ENCODE results near the gene CADM1. TPM values are rescaled to one million over a fixed set of nuclear protein-coding genes. Genes with fewer than 3 reads are reported as not detected.

The CADM1 gene
- total and polyA plus RNA-seq, 2 donors (not counting 3 experiments of a cell fraction or from before 2014, with no cell fraction given), result 0.52 to 2.6 TPM

DNA sequence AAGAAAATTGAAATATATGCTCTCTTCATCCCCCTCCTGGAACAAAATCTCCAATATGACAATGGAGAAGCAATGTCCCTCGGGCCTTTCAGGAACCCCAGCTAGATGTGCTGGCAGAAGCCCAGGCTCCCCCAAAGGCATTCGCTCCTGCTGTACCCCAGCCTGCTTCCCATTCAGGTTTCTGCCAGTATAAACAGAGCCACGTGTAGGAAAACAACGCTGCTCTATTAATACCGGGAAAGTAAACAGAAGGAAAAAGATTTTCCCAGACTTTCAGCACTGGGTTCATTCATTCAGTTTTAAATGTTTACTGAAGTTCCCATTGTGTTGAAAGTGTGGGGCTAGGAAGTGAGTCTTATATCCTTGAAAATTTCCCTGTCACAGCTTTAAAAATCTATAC is 147.1 kb downstream of the CADM1 start:
- ChIA-PET CTCF (interaction anchor here (1.2 kb wide), 1 partner anchor 22 kb away, joined by 4 read pairs; no protein-coding TSS in a partner anchor), POLR2A (no interaction called here)
- no peaks in the 10 kb centered on the region for H3K27me3 ChIP-seq (ENCODE audit: control insufficient read depth in 2 of 2, insufficient read depth in 2 of 2, low read length in 2 of 2)
- no peak overlapping the region for H3K27ac ChIP-seq (ENCODE audit: insufficient read depth, low read depth, low read length)
- no peaks in the 10 kb centered on the region for H3K9me3 ChIP-seq (replicated peaks; ENCODE audit: control insufficient read depth, insufficient read depth, low read length)
- intact Hi-C loops (cut with micrococcal nuclease), result no loop called here
- no peaks in the 10 kb centered on the region for H3K36me3 ChIP-seq (ENCODE audit: control insufficient read depth in 2 of 2, extremely low read depth in 1 of 2, insufficient read depth in 2 of 2, low read length in 2 of 2)
- no peaks in the 10 kb centered on the region for H3K4me1 ChIP-seq (ENCODE audit: control insufficient read depth, extremely low read depth, insufficient read depth, low read length)
- no peak overlapping the region for H3K4me3 ChIP-seq (replicated peaks in 1 of 3; ENCODE audit: insufficient read depth in 1 of 3, low read depth in 1 of 3, low read length in 3 of 3)
- no peaks in the 10 kb centered on the region for H4K20me1 ChIP-seq (replicated peaks; ENCODE audit: control insufficient read depth, extremely low read depth, insufficient read depth, low read length)
- H2AFZ ChIP-seq (ENCODE audit: low read depth, low read length), result no peak overlapping the region
- H3K4me2 ChIP-seq (ENCODE audit: insufficient read depth, low read length), result no peak overlapping the region
- no peak for TF ChIP-seq POLR2AphosphoS5 (IDR thresholded peaks at IDR 0.05; ENCODE audit: insufficient read depth, low read depth, low read length)
- no peak for TF ChIP-seq FOS (IDR thresholded peaks at IDR 0.05; ENCODE audit: borderline replicate concordance, insufficient read depth, low read length)
- no peak for TF ChIP-seq EZH2 (IDR thresholded peaks at IDR 0.05; ENCODE audit: borderline replicate concordance, low read depth, low read length, severe bottlenecking)
- TF ChIP-seq MYC (IDR thresholded peaks at IDR 0.05; ENCODE audit: low read depth, low read length), result no peak
- TF ChIP-seq POLR2A (IDR thresholded peaks at IDR 0.05; ENCODE audit: low read depth, low read length), result no peak
- TF ChIP-seq CTCF (IDR thresholded peaks at IDR 0.05; ENCODE audit: extremely low read depth in 1 of 2, insufficient read depth in 1 of 2, low read depth in 1 of 2, low read length in 2 of 2), result no peak
- no peak for TF ChIP-seq MAX (IDR thresholded peaks at IDR 0.05; ENCODE audit: insufficient read depth, insufficient read length)
- TF ChIP-seq JUN (IDR thresholded peaks at IDR 0.05; ENCODE audit: borderline replicate concordance, insufficient read depth, insufficient read length, low read depth), result no peak
- no peak for TF ChIP-seq GATA2 (IDR thresholded peaks at IDR 0.05; ENCODE audit: insufficient read depth, insufficient read length, low read depth, low read length)
- BruUV-seq (replicated peaks), result no TSS peak
- no peak overlapping the region for H3K9ac ChIP-seq (replicated peaks; ENCODE audit: extremely low read depth, insufficient read depth, low read length)
- dilution Hi-C loops (cut with MboI; ENCODE audit: extremely low pct_ligation_motif_present, low sequenced_read_pairs), result no loop called here
- H3K9me1 ChIP-seq (replicated peaks; ENCODE audit: control insufficient read depth, extremely low read depth, insufficient read depth, low read length), result no peaks in the 10 kb centered on the region
- FAIRE-seq, result no peak
- no peak for DNase-seq (ENCODE audit: low read depth, low spot score)
- no peaks in the 10 kb centered on the region for H3K79me2 ChIP-seq (ENCODE audit: control insufficient read depth, insufficient read depth, low read length)
